SH-SY5Y (cell line): ENCODE results near the gene ASPDH.

Experiments used
- GATA2 ChIP-seq: IDR thresholded peaks from 2 replicates; pipeline ENCODE4 v1.6.1; 2011; ENCODE audit warnings: mild to moderate bottlenecking, low read depth, low read length
- GATA3 ChIP-seq: IDR thresholded peaks from 2 replicates; pipeline ENCODE4 v1.6.1; 2011; ENCODE audit warnings: low read depth, mild to moderate bottlenecking, low read length, moderate library complexity

Gene ASPDH

DNA sequence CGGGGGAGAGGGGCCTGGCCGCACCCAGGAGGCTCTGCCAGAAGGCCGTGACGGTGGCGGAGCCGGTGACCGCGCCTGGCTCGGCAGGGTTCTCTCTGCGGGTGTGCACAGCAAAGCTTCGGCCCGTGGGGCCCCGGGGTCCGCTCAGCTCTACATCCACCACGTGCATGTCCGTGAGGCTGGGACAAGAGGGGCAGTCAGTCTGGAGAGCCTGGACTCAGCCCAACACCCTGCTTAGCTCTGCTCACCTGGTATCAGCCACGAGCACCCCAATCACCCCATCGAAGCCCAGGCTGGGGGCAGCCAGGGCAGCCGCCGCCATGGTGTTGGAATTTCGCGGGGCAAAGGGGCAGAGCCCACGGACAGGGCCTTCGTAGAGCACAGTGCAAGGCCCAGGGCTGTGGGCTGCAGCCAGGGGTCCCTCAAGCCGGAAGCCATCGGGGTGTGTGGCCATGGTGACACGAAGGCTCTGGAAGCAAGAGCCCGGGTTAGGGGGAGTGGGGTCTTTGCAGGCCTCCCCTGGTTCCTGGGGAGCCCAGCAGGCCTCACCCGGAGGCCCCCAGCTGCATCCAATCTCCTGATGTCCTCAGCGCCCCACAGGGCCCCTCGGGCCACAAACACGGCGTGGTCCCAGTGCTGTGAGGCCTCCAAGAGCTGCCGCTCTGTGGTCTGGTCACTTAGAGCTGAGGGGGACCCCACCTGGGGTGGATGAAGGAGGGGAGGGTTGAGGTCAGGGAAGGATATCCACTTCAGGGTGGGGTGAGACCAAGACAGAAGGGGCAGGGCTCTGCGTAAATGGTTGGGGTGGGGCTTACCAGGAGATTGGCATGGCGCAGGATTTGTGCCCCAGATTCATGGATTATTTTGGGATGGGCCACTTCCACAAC is 1.4 kb downstream of the ASPDH start:
- TF ChIP-seq GATA2 (no peak), GATA3 (no peak)

DNA sequence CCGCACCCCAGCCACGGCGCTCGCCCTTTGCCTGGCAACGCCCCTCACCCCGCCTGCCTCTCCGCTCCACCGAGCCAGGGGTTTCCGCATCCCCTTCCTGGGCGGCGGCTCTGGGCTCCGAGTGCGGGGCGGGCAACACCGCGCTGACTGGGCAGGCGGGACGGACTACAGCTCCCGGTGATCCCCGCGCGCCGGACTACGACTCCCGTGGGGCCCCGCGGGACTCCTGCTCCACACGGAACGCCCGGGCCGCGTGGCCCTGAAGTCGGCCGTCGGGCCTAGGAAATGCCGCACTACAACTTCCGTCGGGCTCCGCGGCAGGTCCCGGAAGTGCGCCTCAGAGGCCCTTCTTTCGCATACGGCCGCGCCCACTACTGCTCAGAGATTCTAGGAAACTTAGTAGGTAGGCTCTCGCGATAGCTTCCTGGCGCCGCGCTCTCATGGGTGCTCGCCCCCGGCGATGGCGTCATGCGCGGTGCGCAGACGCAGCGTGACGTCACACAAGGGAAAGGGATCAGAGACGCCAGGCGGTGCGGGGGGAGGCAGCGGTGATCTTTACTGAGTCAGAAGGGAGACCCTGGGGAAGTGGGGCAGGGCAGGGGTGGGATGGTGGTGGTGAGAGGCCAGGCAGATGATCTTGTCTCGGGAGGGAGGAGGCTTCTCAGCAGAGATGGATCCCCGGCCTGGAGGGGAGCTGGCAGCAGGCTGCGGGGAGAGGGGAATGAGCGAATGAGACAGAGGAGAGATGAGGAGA is 2.5 kb downstream of the ASPDH start, which contains the start of gene JOSD2:
Gene JOSD2, minus strand, starts transcription at position 123 of the 754 bp plus-strand sequence. CDS start 760 bp downstream, outside the sequence.
- TF ChIP-seq GATA3 (no peak), GATA2 (no peak)

GRCh38 chr19:50510700-50511068 is 3.0 kb downstream of the ASPDH start:
- TF ChIP-seq GATA2 (no peak; the same call in 1 of the 2 replicates), GATA3 (no peak)

DNA sequence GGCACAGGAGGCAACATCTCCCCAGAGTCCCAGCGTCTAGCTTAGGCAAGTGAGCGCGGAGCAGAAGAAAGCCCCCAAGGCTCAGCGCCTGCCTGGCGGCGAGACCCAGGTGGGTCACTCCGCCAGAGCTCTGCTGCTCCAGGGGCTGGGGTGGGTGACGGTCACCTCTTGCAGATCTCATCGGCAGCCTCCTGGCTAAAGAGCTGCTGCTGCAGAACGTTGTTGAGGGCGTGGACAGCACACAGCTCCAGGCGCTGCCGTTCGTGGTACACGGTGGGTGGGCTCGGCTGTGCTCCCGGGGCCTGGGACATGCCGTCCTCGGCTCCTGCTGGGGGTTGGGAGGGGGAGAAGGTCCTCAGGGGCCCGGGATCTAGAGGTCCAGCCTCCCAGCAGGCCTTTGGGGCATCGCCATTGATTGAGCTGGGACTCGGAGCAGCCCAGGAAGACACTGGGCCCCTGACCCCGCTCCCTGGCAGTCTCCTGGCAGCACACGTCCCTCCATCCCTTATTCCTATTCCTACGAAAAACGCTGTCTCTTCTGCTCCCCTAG is 3.5 kb downstream of the ASPDH start:
- TF ChIP-seq GATA3 (no peak), GATA2 (no peak)

DNA sequence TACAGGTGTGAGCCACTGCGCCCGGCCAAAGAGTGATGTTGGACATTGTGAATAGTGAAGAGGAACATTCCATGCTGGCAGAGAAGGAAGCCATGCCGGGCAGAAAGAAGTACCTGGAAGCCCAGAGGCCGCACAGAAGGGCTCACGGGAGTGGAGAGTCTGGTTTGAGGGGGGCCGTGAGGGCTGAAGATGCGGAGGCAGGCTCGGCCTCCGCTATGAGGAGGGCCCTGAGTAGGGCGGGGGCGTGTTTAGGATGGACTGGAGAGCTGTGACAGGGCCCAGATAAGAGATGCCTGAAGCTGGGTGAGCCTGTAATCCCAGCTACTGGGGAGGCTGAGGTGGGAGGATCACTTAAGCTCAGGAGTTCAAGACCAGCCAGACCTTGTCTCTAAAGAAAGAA is 4.3 kb downstream of the ASPDH start:
- TF ChIP-seq GATA2 (no peak), GATA3 (no peak)

GRCh38 chr19:50508843-50509190 is 4.9 kb downstream of the ASPDH start:
- no peak for TF ChIP-seq GATA3

DNA sequence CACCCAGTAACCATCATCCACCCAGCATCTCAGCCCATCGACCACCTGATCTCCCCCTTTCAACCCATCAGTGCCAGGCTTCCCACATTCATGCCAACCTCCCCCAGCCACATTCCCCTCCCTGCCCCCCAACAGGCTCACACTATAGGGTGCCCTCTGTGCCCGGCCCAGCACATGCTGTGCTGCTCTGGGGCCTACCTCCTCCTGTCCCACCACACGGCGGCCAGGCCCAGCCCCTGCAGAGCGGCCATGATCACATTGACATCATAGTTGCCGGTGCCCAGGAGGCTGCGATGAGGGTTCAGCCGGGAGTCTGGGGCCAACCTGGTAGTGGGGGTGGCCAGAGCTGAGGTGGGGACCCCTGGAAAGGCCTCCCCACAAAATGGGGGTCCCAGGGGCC is 6.3 kb downstream of the ASPDH start:
- TF ChIP-seq GATA2 (no peak), GATA3 (no peak)

GRCh38 chr19:50506700-50507099 is 7.0 kb downstream of the ASPDH start:
- TF ChIP-seq GATA2 (no peak), GATA3 (no peak)

DNA sequence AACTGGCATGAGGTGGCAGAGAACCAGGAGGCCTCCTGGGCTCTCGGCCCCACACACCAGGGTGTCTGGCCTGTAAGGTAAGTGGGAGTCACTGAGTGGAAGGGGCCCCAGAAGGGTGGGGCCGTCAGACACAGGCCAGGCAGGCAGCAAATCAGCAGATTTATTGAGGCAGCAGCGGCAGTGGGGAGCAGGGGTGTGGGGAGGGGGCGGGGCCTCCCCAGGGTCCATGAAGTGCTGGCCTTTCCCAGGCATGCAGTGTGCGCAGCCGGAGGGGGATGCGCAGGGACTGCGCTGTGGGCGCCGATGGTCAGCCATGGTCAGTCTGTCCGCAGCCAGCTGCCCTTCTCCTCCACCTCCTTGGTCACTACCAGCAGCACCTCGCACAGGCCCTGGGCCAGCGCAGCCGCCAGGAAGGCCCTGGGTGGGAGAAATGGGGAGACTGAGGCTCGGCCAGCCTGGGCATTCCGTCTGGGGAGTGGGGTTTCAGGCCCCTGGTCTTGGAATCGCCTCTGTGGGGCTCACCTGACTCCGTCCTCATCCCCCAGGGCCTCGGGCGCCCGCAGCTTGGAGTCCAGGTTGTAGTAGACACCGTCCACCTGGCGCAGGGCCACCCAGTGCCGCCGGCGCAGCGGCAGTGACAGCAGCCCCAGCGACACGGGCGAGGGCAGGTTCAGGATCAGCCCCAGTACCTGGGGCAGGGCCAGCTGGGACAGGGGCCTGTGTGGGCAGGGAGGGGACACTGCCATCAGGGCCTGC is 7.7 kb downstream of the ASPDH start:
- no peak for TF ChIP-seq GATA3
- no peak for TF ChIP-seq GATA2

- TF ChIP-seq GATA2 (no peak), GATA3 (no peak)
Observed at GRCh38 chr19:50501568-50502475, 11.9 kb downstream of the ASPDH start.

DNA sequence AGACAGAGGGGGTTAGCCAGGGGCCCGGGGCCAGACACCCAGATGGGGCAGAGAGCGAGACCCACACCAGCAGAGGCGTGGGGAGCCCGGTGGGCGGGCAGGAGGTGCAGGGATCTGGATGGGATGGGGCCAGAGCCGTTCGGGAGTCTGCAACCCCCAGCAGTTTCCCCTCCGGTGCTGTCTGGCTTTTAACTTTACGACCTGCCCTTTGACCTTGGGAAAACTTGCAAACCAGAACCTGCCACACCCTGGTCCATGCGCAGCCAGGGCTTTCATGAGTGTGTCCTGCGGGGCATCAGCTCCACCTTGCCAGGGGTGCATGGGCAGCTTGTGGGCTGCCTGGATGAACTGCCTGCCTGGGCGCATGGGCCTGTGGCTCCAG is 12.5 kb downstream of the ASPDH start:
- TF ChIP-seq GATA2 (no peak), GATA3 (no peak)

DNA sequence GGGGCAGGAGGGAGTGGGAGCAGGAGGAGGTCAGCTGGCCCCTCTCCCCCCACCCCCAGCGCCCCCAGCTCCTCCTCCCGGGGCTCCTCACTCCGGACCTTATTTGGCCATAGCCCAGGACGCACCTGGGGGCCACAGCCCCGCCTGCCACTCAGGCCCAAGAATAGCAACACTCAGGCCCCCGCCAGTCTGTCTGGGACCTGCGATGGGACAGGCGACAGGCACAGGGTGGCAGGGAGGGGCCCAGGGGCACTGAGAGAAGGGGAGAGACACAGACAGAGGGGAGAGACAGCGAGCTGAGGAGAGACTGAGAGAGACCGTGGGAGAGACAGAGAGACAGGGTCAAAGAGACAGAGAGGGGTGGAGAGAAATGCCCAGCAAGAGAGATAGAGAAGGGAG is 13.0 kb downstream of the ASPDH start:
- TF ChIP-seq GATA2: no peak
- TF ChIP-seq GATA3: no peak

DNA sequence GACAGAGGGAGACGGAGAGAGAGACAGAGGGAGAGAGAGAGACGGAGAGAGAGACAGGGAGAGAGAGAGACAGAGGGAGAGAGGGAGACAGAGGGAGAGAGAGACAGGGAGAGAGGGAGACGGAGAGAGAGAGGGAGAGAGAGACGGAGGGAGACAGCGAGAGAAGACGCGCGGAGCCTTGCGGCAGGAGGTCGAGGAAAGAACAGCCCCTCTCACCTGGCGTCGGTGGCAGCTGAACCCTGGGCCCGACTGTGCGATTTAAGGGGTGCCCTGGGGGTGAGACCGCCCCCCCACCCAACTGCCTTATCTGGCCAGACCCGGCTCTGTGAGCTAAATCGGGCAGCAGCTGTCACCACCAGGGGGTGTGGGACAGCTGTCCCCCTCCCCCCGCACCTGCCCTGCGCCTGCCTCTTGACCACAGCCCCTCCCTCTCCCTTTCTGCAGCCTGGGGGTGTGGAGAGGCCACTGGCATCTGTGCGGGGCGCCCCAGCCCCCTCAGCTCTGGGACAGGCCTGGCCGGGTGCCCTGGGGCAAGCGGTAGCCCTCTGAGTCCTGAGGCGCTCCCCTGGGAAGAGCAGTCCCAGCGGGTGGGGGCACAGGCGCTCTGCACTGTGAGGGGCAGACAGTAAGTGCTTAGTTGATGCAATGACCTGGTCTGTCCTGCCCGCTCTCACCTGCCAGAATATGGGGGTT is 13.5 kb downstream of the ASPDH start:
- no peak for TF ChIP-seq GATA3
- no peak; the same call in 1 of the 2 replicates for TF ChIP-seq GATA2
